ENCODE results near the gene MYCBPAP. TPM values are rescaled to one million over a fixed set of nuclear protein-coding genes. Genes with fewer than 3 reads are reported as not detected.

The MYCBPAP gene, protein sequence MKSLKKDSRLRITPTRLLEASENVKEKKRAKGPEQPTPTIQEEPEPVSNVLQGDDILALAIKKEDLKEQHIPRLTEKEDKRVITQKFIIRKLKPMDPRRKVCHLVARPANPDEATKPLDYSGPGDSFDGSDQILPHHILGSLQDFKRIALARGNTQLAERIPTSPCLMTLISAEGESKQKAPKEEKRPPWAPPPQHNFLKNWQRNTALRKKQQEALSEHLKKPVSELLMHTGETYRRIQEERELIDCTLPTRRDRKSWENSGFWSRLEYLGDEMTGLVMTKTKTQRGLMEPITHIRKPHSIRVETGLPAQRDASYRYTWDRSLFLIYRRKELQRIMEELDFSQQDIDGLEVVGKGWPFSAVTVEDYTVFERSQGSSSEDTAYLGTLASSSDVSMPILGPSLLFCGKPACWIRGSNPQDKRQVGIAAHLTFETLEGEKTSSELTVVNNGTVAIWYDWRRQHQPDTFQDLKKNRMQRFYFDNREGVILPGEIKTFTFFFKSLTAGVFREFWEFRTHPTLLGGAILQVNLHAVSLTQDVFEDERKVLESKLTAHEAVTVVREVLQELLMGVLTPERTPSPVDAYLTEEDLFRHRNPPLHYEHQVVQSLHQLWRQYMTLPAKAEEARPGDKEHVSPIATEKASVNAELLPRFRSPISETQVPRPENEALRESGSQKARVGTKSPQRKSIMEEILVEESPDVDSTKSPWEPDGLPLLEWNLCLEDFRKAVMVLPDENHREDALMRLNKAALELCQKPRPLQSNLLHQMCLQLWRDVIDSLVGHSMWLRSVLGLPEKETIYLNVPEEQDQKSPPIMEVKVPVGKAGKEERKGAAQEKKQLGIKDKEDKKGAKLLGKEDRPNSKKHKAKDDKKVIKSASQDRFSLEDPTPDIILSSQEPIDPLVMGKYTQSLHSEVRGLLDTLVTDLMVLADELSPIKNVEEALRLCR
- 0.13 and 0.26 TPM in 2 replicates for total RNA-seq

GRCh38 chr17:50507871-50508572 is at the start of gene MYCBPAP:
Gene MYCBPAP (plus strand): TSS chr17:50508439. CDS start chr17:50508675, 236 bp downstream.
- peak; percentile 51 for TF ChIP-seq CTCF (IDR thresholded peaks at IDR 0.05; ENCODE audit: insufficient read depth, low read length, severe bottlenecking)
- no peak for FAIRE-seq
- peak within 1 kb of the TSS; percentile 42 for H3K4me3 ChIP-seq (ENCODE audit: low read depth, low read length)

DNA sequence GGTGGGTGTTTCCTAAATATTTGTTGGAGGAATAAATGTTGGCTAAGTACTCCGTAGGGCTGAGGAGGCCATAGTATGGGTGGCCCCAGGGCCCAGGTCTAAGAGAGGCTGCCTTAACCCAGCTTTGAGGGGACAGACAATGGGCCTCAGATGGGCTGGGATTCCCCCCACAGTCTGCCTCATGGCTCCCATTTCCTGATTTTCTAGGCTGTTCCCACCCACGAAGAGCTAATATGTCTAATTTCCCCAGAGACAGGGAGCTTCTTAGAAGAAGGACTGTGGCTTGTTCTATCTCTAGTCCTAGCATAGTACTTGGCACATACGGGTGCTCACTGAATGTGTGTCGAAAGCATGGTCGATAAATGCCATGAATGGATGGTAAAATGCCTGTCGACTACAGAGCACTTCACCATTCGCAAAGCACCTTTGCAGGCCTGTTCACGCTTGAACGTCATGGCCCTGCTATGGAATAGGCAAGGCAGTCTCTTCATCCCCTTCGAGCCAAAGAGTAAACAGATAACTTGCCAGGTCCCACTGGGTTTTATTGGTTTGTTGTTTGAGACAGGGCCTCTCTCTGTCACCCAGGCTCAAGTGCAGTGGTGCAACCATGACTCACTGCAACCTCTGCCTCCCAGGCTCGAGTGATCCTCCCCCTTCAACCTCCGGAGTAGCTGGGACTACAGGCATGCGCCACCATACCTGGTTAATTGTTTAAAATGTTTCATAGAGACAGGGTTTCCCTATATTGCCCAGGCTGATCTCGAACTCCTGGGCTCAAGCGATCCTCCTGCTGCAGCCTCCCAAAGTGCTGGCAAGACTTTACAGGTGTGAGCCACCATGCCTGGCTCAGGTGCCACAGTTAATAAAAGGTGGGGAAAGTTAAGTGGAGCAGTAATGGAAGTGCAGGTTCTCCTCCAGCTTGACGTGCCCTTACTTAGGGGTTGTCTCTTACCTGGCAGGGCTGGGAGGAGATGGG is 49.2 kb upstream of the MYCBPAP start:
- peak; percentile 81 for DNase-seq (ENCODE audit: low read depth)
- peak; percentile 28 for FAIRE-seq
- TF ChIP-seq CTCF (IDR thresholded peaks at IDR 0.05; ENCODE audit: insufficient read depth, low read length, severe bottlenecking): no peak
- Histone ChIP-seq H3K4me3 (ENCODE audit: low read depth, low read length) (no peak overlapping the region), H3K36me3 (ENCODE audit: control insufficient read depth, insufficient read depth, low read length) (peaks cover 8% of the 10 kb centered on the region), H3K27me3 (ENCODE audit: control insufficient read depth, insufficient read depth, low read length) (no peaks in the 10 kb centered on the region)

More at GRCh38 chr17:50507871-50508572, at the start of gene MYCBPAP:
- no peak for DNase-seq (ENCODE audit: low read depth)
- Histone ChIP-seq H3K36me3 (ENCODE audit: control insufficient read depth, insufficient read depth, low read length) (no peaks in the 10 kb centered on the region), H3K27me3 (ENCODE audit: control insufficient read depth, insufficient read depth, low read length) (no peaks in the 10 kb centered on the region)

DNA sequence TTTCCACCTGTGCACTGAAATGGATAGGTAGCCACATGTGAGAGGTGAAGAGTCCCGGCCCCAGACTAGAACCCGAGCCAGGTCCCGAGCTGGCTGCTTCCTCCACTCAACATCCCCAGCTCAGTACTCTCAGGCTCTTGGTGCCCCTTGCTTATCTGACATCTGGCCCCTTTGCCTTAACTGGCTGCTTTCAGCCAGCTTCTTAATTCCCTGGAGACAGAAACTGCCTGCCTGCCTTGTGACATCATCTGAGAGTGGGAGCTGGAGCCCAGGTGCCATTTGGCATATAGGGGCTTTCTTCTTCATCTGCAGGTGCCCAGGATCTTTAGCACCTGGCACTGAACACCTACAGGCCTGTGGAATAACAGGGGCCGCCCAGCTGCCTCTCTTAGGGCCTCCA is 48.5 kb upstream of the MYCBPAP start:
- FAIRE-seq: no peak
- TF ChIP-seq CTCF (IDR thresholded peaks at IDR 0.05; ENCODE audit: insufficient read depth, low read length, severe bottlenecking): no peak
- DNase-seq (ENCODE audit: low read depth): no peak
- peaks cover 8% of the 10 kb centered on the region for H3K36me3 ChIP-seq (ENCODE audit: control insufficient read depth, insufficient read depth, low read length)
- no peaks in the 10 kb centered on the region for H3K27me3 ChIP-seq (ENCODE audit: control insufficient read depth, insufficient read depth, low read length)
- no peak overlapping the region for H3K4me3 ChIP-seq (ENCODE audit: low read depth, low read length)

- Histone ChIP-seq H3K36me3 (ENCODE audit: control insufficient read depth, insufficient read depth, low read length) (peaks cover 9% of the 10 kb centered on the region), H3K27me3 (ENCODE audit: control insufficient read depth, insufficient read depth, low read length) (no peaks in the 10 kb centered on the region), H3K4me3 (ENCODE audit: low read depth, low read length) (no peak overlapping the region)
- FAIRE-seq (no peak), DNase-seq (ENCODE audit: low read depth) (no peak)
- TF ChIP-seq CTCF (IDR thresholded peaks at IDR 0.05; ENCODE audit: insufficient read depth, low read length, severe bottlenecking): no peak
These were observed 47.3 kb upstream of the MYCBPAP start for GRCh38 chr17:50460831-50461526.
